Measurements from ENCODE around the gene CNOT11. TPM values are rescaled to one million over a fixed set of nuclear protein-coding genes. Genes with fewer than 3 reads are reported as not detected.

The CNOT11 gene
- total and polyA plus RNA-seq, 2 of the 13 experiments (the other 11 are each of a cell fraction or from before 2014, with no cell fraction given), result 114 to 209 TPM

DNA sequence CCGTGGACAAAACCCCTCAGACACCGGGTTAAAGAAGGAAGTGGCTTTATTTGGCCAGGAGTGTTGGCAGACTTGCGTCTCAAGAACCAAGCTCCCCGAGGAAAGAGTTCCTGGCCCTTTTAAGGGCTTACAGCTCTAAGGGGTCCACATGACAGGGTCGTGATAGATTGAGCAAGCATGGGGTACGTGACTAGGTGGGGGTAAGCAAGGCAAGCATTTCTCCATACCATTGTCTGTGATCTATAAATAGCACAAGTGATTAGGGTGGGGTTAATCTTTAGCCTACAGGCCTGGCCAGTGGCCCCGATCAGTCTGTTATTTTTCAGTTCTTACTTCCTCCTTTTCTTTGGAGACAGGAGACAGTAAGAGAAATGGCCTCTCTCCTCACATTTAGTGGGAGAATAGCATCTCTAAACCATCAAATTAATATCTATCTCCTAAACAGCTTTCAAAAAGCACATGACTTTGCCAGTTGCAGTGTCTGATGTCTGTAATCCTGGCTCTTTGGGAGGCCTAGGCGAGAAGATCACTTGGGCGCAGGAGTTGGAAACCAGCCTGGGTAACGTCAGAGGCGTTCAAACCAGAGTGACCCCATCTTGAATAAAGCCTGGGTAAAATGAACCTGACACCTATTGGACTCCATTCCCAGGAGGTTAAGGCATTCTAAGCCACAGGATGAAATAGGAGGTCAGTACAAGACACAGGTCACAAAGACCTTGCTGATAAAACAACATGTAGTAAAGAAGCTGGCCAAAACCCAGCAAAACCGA, 18.3 kb upstream of the CNOT11 start (continued):
- no peak for TF ChIP-seq AHR (CRISPR knock-in tag; IDR thresholded peaks at IDR 0.05)
- no peak for TF ChIP-seq GTF3A (CRISPR knock-in tag; conservative IDR thresholded peaks at IDR 0.05)
- TF ChIP-seq, protein P1, sequence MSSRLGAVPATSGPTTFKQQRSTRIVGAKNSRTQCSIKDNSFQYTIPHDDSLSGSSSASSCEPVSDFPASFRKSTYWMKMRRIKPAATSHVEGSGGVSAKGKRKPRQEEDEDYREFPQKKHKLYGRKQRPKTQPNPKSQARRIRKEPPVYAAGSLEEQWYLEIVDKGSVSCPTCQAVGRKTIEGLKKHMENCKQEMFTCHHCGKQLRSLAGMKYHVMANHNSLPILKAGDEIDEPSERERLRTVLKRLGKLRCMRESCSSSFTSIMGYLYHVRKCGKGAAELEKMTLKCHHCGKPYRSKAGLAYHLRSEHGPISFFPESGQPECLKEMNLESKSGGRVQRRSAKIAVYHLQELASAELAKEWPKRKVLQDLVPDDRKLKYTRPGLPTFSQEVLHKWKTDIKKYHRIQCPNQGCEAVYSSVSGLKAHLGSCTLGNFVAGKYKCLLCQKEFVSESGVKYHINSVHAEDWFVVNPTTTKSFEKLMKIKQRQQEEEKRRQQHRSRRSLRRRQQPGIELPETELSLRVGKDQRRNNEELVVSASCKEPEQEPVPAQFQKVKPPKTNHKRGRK (CRISPR knock-in tag; IDR thresholded peaks at IDR 0.05), result no peak
- no peak for TF ChIP-seq SAFB2 (CRISPR knock-in tag; IDR thresholded peaks at IDR 0.05; ENCODE audit: borderline replicate concordance, low read depth)
- TF ChIP-seq, protein P2, sequence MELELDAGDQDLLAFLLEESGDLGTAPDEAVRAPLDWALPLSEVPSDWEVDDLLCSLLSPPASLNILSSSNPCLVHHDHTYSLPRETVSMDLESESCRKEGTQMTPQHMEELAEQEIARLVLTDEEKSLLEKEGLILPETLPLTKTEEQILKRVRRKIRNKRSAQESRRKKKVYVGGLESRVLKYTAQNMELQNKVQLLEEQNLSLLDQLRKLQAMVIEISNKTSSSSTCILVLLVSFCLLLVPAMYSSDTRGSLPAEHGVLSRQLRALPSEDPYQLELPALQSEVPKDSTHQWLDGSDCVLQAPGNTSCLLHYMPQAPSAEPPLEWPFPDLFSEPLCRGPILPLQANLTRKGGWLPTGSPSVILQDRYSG (CRISPR knock-in tag; IDR thresholded peaks at IDR 0.05), result no peak
- TF ChIP-seq ZNF782 (CRISPR knock-in tag; IDR thresholded peaks at IDR 0.05; ENCODE audit: borderline replicate concordance), result no peak
- no peak for TF ChIP-seq ZNF577 (CRISPR knock-in tag; IDR thresholded peaks at IDR 0.05; ENCODE audit: borderline replicate concordance, low read depth)
- TF ChIP-seq HNRNPL (IDR thresholded peaks at IDR 0.05; ENCODE audit: low read depth, low read length), result no peak
- no peak for TF ChIP-seq ZNF496 (CRISPR knock-in tag; IDR thresholded peaks at IDR 0.05; ENCODE audit: insufficient replicate concordance)
- no peak for TF ChIP-seq GTF2F1 (IDR thresholded peaks at IDR 0.05; ENCODE audit: low read length)
- no peak; the same call in 1 of the 2 replicates for TF ChIP-seq SMAD9 (CRISPR knock-in tag; IDR thresholded peaks at IDR 0.05)
- TF ChIP-seq, protein P3, sequence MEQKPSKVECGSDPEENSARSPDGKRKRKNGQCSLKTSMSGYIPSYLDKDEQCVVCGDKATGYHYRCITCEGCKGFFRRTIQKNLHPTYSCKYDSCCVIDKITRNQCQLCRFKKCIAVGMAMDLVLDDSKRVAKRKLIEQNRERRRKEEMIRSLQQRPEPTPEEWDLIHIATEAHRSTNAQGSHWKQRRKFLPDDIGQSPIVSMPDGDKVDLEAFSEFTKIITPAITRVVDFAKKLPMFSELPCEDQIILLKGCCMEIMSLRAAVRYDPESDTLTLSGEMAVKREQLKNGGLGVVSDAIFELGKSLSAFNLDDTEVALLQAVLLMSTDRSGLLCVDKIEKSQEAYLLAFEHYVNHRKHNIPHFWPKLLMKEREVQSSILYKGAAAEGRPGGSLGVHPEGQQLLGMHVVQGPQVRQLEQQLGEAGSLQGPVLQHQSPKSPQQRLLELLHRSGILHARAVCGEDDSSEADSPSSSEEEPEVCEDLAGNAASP (CRISPR knock-in tag; IDR thresholded peaks at IDR 0.05; ENCODE audit: borderline replicate concordance), result peak; percentile 69; the same call in 1 of the 2 replicates
- TF ChIP-seq NFIB (CRISPR knock-in tag; IDR thresholded peaks at IDR 0.05; ENCODE audit: borderline replicate concordance), result no peak
- TF ChIP-seq, protein P4, sequence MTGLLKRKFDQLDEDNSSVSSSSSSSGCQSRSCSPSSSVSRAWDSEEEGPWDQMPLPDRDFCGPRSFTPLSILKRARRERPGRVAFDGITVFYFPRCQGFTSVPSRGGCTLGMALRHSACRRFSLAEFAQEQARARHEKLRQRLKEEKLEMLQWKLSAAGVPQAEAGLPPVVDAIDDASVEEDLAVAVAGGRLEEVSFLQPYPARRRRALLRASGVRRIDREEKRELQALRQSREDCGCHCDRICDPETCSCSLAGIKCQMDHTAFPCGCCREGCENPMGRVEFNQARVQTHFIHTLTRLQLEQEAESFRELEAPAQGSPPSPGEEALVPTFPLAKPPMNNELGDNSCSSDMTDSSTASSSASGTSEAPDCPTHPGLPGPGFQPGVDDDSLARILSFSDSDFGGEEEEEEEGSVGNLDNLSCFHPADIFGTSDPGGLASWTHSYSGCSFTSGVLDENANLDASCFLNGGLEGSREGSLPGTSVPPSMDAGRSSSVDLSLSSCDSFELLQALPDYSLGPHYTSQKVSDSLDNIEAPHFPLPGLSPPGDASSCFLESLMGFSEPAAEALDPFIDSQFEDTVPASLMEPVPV (CRISPR knock-in tag; IDR thresholded peaks at IDR 0.05), result no peak
- TF ChIP-seq, protein P5, sequence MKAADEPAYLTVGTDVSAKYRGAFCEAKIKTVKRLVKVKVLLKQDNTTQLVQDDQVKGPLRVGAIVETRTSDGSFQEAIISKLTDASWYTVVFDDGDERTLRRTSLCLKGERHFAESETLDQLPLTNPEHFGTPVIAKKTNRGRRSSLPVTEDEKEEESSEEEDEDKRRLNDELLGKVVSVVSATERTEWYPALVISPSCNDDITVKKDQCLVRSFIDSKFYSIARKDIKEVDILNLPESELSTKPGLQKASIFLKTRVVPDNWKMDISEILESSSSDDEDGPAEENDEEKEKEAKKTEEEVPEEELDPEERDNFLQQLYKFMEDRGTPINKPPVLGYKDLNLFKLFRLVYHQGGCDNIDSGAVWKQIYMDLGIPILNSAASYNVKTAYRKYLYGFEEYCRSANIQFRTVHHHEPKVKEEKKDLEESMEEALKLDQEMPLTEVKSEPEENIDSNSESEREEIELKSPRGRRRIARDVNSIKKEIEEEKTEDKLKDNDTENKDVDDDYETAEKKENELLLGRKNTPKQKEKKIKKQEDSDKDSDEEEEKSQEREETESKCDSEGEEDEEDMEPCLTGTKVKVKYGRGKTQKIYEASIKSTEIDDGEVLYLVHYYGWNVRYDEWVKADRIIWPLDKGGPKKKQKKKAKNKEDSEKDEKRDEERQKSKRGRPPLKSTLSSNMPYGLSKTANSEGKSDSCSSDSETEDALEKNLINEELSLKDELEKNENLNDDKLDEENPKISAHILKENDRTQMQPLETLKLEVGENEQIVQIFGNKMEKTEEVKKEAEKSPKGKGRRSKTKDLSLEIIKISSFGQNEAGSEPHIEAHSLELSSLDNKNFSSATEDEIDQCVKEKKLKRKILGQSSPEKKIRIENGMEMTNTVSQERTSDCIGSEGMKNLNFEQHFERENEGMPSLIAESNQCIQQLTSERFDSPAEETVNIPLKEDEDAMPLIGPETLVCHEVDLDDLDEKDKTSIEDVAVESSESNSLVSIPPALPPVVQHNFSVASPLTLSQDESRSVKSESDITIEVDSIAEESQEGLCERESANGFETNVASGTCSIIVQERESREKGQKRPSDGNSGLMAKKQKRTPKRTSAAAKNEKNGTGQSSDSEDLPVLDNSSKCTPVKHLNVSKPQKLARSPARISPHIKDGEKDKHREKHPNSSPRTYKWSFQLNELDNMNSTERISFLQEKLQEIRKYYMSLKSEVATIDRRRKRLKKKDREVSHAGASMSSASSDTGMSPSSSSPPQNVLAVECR (CRISPR knock-in tag; IDR thresholded peaks at IDR 0.05; ENCODE audit: borderline replicate concordance), result no peak; the same call in 1 of the 2 replicates
- no peak for TF ChIP-seq ZNF263 (CRISPR knock-in tag; IDR thresholded peaks at IDR 0.05)
- TF ChIP-seq BORCS8-MEF2B (CRISPR knock-in tag; IDR thresholded peaks at IDR 0.05), result no peak
- no peak for TF ChIP-seq ATM (IDR thresholded peaks at IDR 0.05; ENCODE audit: borderline replicate concordance)
- peak; percentile 74; the same call in 1 of the 2 replicates for TF ChIP-seq ZMYM2 (CRISPR knock-in tag; IDR thresholded peaks at IDR 0.05)

Data from HepG2 (cell line).